Measurements from ENCODE around the gene LOC101059915.

Gene LOC101059915

GRCh38 chrX:71667328-71668247 lies at the start of gene LOC101059915:
TSS of gene LOC101059915 (plus strand) at chrX:71667546.
- no peak for TF ChIP-seq CTCF (IDR thresholded peaks at IDR 0.05; ENCODE audit: insufficient read depth, low read depth, low read length, missing control alignments)
- H3K4me3 ChIP-seq (ENCODE audit: low read length) = no peak within 1 kb of the TSS
- DNase-seq (ENCODE audit: low read depth) = no peak

GRCh38 chrX:71617742-71618141 lies 49.6 kb upstream of the LOC101059915 start:
- DNase-seq (ENCODE audit: low read depth) = no peak
- no peak for TF ChIP-seq CTCF (IDR thresholded peaks at IDR 0.05; ENCODE audit: insufficient read depth, low read depth, low read length, missing control alignments)
- H3K4me3 ChIP-seq (ENCODE audit: low read length) = no peak overlapping the region

- TF ChIP-seq CTCF (IDR thresholded peaks at IDR 0.05; ENCODE audit: insufficient read depth, low read depth, low read length, missing control alignments) = no peak
- no peak within 1 kb of the TSS for H3K4me3 ChIP-seq (ENCODE audit: low read length)
- no peak for DNase-seq (ENCODE audit: low read depth)
Measured at GRCh38 chrX:71618303-71618721, 49.0 kb upstream of the LOC101059915 start, which contains the start of gene CXCR3. TSS of gene CXCR3 (minus strand) at chrX:71618511. CDS start at chrX:71618449, 62 bp downstream.

GRCh38 chrX:71618787-71619186 lies 48.6 kb upstream of the LOC101059915 start:
- no peak overlapping the region for H3K4me3 ChIP-seq (ENCODE audit: low read length)
- no peak for TF ChIP-seq CTCF (IDR thresholded peaks at IDR 0.05; ENCODE audit: insufficient read depth, low read depth, low read length, missing control alignments)
- DNase-seq (ENCODE audit: low read depth) = no peak

- H3K4me3 ChIP-seq (ENCODE audit: low read length) = no peak overlapping the region
- no peak for TF ChIP-seq CTCF (IDR thresholded peaks at IDR 0.05; ENCODE audit: insufficient read depth, low read depth, low read length, missing control alignments)
- no peak for DNase-seq (ENCODE audit: low read depth)
Measured at GRCh38 chrX:71619193-71619592, 48.2 kb upstream of the LOC101059915 start.

- DNase-seq (ENCODE audit: low read depth) = no peak
- no peak for TF ChIP-seq CTCF (IDR thresholded peaks at IDR 0.05; ENCODE audit: insufficient read depth, low read depth, low read length, missing control alignments)
- H3K4me3 ChIP-seq (ENCODE audit: low read length) = no peak overlapping the region
Measured at GRCh38 chrX:71619986-71620385, 47.4 kb upstream of the LOC101059915 start.
